ENCODE results near the gene HADHA. TPM values are rescaled to one million over a fixed set of nuclear protein-coding genes. Genes with fewer than 3 reads are reported as not detected.
A peak's percentile ranks its signal among the peaks of the same experiment; 100 is the strongest.
"Not testable (repeated sequence)": the region's sequence is repeated elsewhere in the genome, so short reads cannot be mapped to it uniquely, and the experiment has no call there.

Gene HADHA
- total RNA-seq, 8 experiments from 2014 or later, result 75.1 to 152 (median 113) TPM

- peak overlapping the region; percentile 21 to 88 for H3K27ac ChIP-seq
- peak overlapping the region in 1 of 5 donors; percentile 60 for H3K4me3 ChIP-seq
- in situ Hi-C loops (cut with MboI; ENCODE audit: low pct_unique_long_range_greater_than_20kb in 2 of 9, low sequenced_read_pairs in 9 of 9, unreplicated experiment in 9 of 9), result no loop called here
- peak in 5 of 8 experiments; percentile 31 to 44 (median 41) for ATAC-seq (replicated peaks in 6 of 8)
- H3K4me1 ChIP-seq (replicated peaks in 1 of 2), result peaks cover 42 to 47% of the 10 kb centered on the region in 2 donors
- 10 to 83% methylated on average over 1 to 2 of the region's 15 CpGs; no CpG with 5 or more reads in 8 of the 10 experiments for WGBS, 10 experiments
Measured at GRCh38 chr2:26175466-26176278, 68.8 kb downstream of the HADHA start.

- in situ Hi-C loops (cut with MboI; ENCODE audit: low pct_unique_long_range_greater_than_20kb in 2 of 9, low sequenced_read_pairs in 9 of 9, unreplicated experiment in 9 of 9), result no loop called here
- WGBS, 10 experiments, result 17 to 80% (median 50%) methylated on average over 1 to 2 of the region's 10 CpGs; no CpG with 5 or more reads in 7 of the 10 experiments
- peak overlapping the region in 1 of 5 donors; percentile 60 for H3K4me3 ChIP-seq
- ATAC-seq (replicated peaks in 6 of 8), result peak in 5 of 8 experiments; percentile 1 to 19 (median 2)
- H3K27ac ChIP-seq, result peak overlapping the region; percentile 21 to 88
- H3K4me1 ChIP-seq (replicated peaks in 1 of 2), result peaks cover 38 to 40% of the 10 kb centered on the region in 2 donors
Measured at GRCh38 chr2:26174691-26175465, 69.6 kb downstream of the HADHA start.

- ATAC-seq (replicated peaks in 6 of 8), result peak in 3 of 8 experiments; percentile 1 to 4 (median 2)
- H3K27ac ChIP-seq, result peak overlapping the region in 1 of 2 donors; percentile 88
- WGBS, 10 experiments, result 0 to 100% (median 39%) methylated on average over 1 to 6 of the region's 46 CpGs; no CpG with 5 or more reads in 7 of the 10 experiments
- in situ Hi-C loops (cut with MboI; ENCODE audit: low pct_unique_long_range_greater_than_20kb in 2 of 9, low sequenced_read_pairs in 9 of 9, unreplicated experiment in 9 of 9), result no loop called here
- peak overlapping the region; percentile 48 to 66 (median 55) for H3K4me3 ChIP-seq
- H3K4me1 ChIP-seq (replicated peaks in 1 of 2), result peaks cover 31 to 34% of the 10 kb centered on the region in 2 donors
Measured at GRCh38 chr2:26173776-26174482, 70.5 kb downstream of the HADHA start.

- in situ Hi-C loops (cut with MboI; ENCODE audit: low pct_unique_long_range_greater_than_20kb in 2 of 9, low sequenced_read_pairs in 9 of 9, unreplicated experiment in 9 of 9), result no loop called here
- no CpG with 5 or more reads among the region's 102 CpGs for WGBS, 10 experiments
- Histone ChIP-seq H3K27ac (peak within 1 kb of the TSS in 1 of 2 donors; percentile 88), H3K4me1 (replicated peaks in 1 of 2) (peaks cover 27 to 29% of the 10 kb centered on the region in 2 donors), H3K4me3 (peak within 1 kb of the TSS; percentile 48 to 66 (median 55))
- ATAC-seq (replicated peaks in 6 of 8), result peak; percentile 25 to 71 (median 46)
Measured at GRCh38 chr2:26172871-26173775, 71.3 kb downstream of the HADHA start, which contains the start of gene GAREM2. Gene GAREM2, plus strand, starts transcription at chr2:26173088. Its CDS starts 133 bp downstream, at chr2:26173221.

GRCh38 chr2:26172189-26172870, 72.1 kb downstream of the HADHA start:
- H3K4me1 ChIP-seq (replicated peaks in 1 of 2), result peaks cover 27% of the 10 kb centered on the region in 2 donors
- in situ Hi-C loops (cut with MboI; ENCODE audit: low pct_unique_long_range_greater_than_20kb in 2 of 9, low sequenced_read_pairs in 9 of 9, unreplicated experiment in 9 of 9), result no loop called here
- no peak overlapping the region for H3K27ac ChIP-seq
- peak; percentile 6 to 58 (median 38) for ATAC-seq (replicated peaks in 6 of 8)
- 12 to 87% methylated on average over 3 to 5 of the region's 56 CpGs; no CpG with 5 or more reads in 8 of the 10 experiments for WGBS, 10 experiments
- peak overlapping the region; percentile 20 to 55 (median 30) for H3K4me3 ChIP-seq

- in situ Hi-C loops (cut with MboI; ENCODE audit: low pct_unique_long_range_greater_than_20kb in 2 of 9, low sequenced_read_pairs in 9 of 9, unreplicated experiment in 9 of 9), result no loop called here
Measured at GRCh38 chr2:26170795-26171194, 73.6 kb downstream of the HADHA start.

GRCh38 chr2:26169681-26170414, 74.6 kb downstream of the HADHA start:
- Histone ChIP-seq H3K27ac (no peak overlapping the region), H3K4me3 (no peak overlapping the region), H3K4me1 (replicated peaks in 1 of 2) (peaks cover 7 to 11% of the 10 kb centered on the region in 2 donors)
- in situ Hi-C loops (cut with MboI; ENCODE audit: low pct_unique_long_range_greater_than_20kb in 2 of 9, low sequenced_read_pairs in 9 of 9, unreplicated experiment in 9 of 9), result no loop called here
- no peak for ATAC-seq (replicated peaks in 6 of 8)
- 58 to 100% (median 80%) methylated on average over 1 to 7 of the region's 14 CpGs; no CpG with 5 or more reads in 3 of the 10 experiments for WGBS, 10 experiments

More at GRCh38 chr2:26170795-26171194, 73.6 kb downstream of the HADHA start:
- no peak for ATAC-seq (replicated peaks in 6 of 8)
- H3K27ac ChIP-seq, result no peak overlapping the region
- no peak overlapping the region for H3K4me3 ChIP-seq
- peaks cover 16 to 20% of the 10 kb centered on the region in 2 donors for H3K4me1 ChIP-seq (replicated peaks in 1 of 2)
- WGBS, 10 experiments, result 93 to 100% (median 100%) methylated on average over 2 to 5 of the region's 9 CpGs; no CpG with 5 or more reads in 7 of the 10 experiments

GRCh38 chr2:26169226-26169625, 75.2 kb downstream of the HADHA start:
- peaks cover under 1 to 4% of the 10 kb centered on the region in 2 donors for H3K4me1 ChIP-seq (replicated peaks in 1 of 2)
- 80 to 100% (median 100%) methylated on average over 1 to 2 of the region's 5 CpGs; no CpG with 5 or more reads in 4 of the 10 experiments for WGBS, 10 experiments
- ATAC-seq (replicated peaks in 6 of 8), result no peak
- no peak overlapping the region for H3K27ac ChIP-seq
- H3K4me3 ChIP-seq, result no peak overlapping the region
- in situ Hi-C loops (cut with MboI; ENCODE audit: low pct_unique_long_range_greater_than_20kb in 2 of 9, low sequenced_read_pairs in 9 of 9, unreplicated experiment in 9 of 9), result no loop called here

- 83 to 100% (median 92%) methylated on average over 2 to 4 of the region's 4 CpGs; no CpG with 5 or more reads in 6 of the 10 experiments for WGBS, 10 experiments
- Histone ChIP-seq H3K4me1 (replicated peaks in 1 of 2) (peaks cover 0 to 4% of the 10 kb centered on the region in 2 donors), H3K27ac (no peak overlapping the region), H3K4me3 (no peak overlapping the region)
- in situ Hi-C loops (cut with MboI; ENCODE audit: low pct_unique_long_range_greater_than_20kb in 2 of 9, low sequenced_read_pairs in 9 of 9, unreplicated experiment in 9 of 9), result no loop called here
- no peak for ATAC-seq (replicated peaks in 6 of 8)
Measured at GRCh38 chr2:26168785-26169184, 75.6 kb downstream of the HADHA start.

GRCh38 chr2:26166541-26166940, 77.9 kb downstream of the HADHA start:
- H3K27ac ChIP-seq; ATAC-seq (replicated peaks in 6 of 8); H3K4me3 ChIP-seq; H3K4me1 ChIP-seq (replicated peaks in 1 of 2); in situ Hi-C loops (cut with MboI; ENCODE audit: low pct_unique_long_range_greater_than_20kb in 2 of 9, low sequenced_read_pairs in 9 of 9, unreplicated experiment in 9 of 9): not testable (repeated sequence)
- WGBS, 10 experiments, result 50 to 100% (median 86%) methylated on average over 1 to 4 of the region's 6 CpGs; no CpG with 5 or more reads in 4 of the 10 experiments

GRCh38 chr2:26165403-26165802, 79.0 kb downstream of the HADHA start:
- peaks cover 0 to 4% of the 10 kb centered on the region in 2 donors for H3K4me1 ChIP-seq (replicated peaks in 1 of 2)
- H3K27ac ChIP-seq, result no peak overlapping the region
- no peak overlapping the region for H3K4me3 ChIP-seq
- ATAC-seq (replicated peaks in 6 of 8), result no peak
- 25 to 97% (median 85%) methylated on average over 2 to 4 of the region's 4 CpGs; no CpG with 5 or more reads in 1 of the 10 experiments for WGBS, 10 experiments
- in situ Hi-C loops (cut with MboI; ENCODE audit: low pct_unique_long_range_greater_than_20kb in 2 of 9, low sequenced_read_pairs in 9 of 9, unreplicated experiment in 9 of 9), result no loop called here
